Astrocyte (in vitro differentiated cells and primary cell): Measurements from ENCODE around the gene DIO3.

Experiments
- EZH2 ChIP-seq: IDR thresholded peaks from 2 replicates; pipeline ENCODE4 v1.6.1; 2012; ENCODE audit warnings: mild to moderate bottlenecking, low read length, inconsistent platforms; ENCODE audit not compliant: insufficient read depth
- TF ChIP-seq, protein P1 (sequence below): IDR thresholded peaks from 2 replicates; pipeline ENCODE4 v1.5.1; 2011; ENCODE audit warnings: low read depth, mild to moderate bottlenecking, inconsistent platforms, low read length, moderate library complexity; ENCODE audit not compliant: insufficient read depth

DNA sequence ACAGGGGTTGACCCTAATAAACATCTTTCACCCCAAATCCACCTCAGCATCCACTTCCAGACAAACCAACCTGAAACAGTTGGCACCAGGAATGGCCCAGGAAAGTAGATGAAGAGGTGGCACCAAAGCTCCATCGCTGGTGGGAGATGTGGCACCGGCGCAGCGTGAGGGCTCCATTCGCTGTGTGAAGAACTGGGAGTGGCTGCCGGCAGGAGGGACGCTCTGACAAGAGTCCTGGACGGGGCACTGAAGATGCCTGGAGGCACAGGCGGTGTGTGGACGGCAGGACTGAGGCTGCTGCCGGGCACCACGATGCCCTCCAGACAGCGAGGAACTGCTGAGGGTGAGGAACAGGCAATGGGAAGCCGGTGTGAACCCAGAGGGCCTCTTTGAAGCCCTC is 29.3 kb downstream of the DIO3 start:
- TF ChIP-seq, protein P1, sequence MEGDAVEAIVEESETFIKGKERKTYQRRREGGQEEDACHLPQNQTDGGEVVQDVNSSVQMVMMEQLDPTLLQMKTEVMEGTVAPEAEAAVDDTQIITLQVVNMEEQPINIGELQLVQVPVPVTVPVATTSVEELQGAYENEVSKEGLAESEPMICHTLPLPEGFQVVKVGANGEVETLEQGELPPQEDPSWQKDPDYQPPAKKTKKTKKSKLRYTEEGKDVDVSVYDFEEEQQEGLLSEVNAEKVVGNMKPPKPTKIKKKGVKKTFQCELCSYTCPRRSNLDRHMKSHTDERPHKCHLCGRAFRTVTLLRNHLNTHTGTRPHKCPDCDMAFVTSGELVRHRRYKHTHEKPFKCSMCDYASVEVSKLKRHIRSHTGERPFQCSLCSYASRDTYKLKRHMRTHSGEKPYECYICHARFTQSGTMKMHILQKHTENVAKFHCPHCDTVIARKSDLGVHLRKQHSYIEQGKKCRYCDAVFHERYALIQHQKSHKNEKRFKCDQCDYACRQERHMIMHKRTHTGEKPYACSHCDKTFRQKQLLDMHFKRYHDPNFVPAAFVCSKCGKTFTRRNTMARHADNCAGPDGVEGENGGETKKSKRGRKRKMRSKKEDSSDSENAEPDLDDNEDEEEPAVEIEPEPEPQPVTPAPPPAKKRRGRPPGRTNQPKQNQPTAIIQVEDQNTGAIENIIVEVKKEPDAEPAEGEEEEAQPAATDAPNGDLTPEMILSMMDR: no peak
- TF ChIP-seq EZH2: no peak
